Transverse colon (tissue), 4 donors: ENCODE data around the gene MTX1. TPM values are rescaled to one million over a fixed set of nuclear protein-coding genes. Genes with fewer than 3 reads are reported as not detected.
"Not testable (repeated sequence)": the region's sequence is repeated elsewhere in the genome, so short reads cannot be mapped to it uniquely, and the experiment has no call there.

Source experiments
- DNase-seq: peaks from one replicate; pipeline ENCODE4 v3.0.0-alpha.2; 2019
- H3K27ac ChIP-seq, 4 donors: fragments of 200-600 bp; sonication (generic); 2 replicates each; pipeline ENCODE4 v1.5.1; 2016 to 2018; ENCODE audit warnings: inconsistent platforms in 4 of 4
- H3K27me3 ChIP-seq: fragments of 200-600 bp; sonication (generic); 2 replicates; pipeline ENCODE4 v1.5.1; 2017; ENCODE audit warnings: inconsistent platforms
- H3K36me3 ChIP-seq, 4 donors: fragments of 200-600 bp; sonication (generic); 2 replicates each; pipeline ENCODE4 v1.5.1; 2017 to 2019; ENCODE audit warnings: inconsistent platforms in 4 of 4
- H3K4me1 ChIP-seq, 4 donors: fragments of 200-600 bp; sonication (generic); 2 replicates each; pipeline ENCODE4 v1.5.1; 2017 to 2020; ENCODE audit warnings: inconsistent platforms in 4 of 4
- H3K4me3 ChIP-seq, 4 donors: fragments of 200-600 bp; sonication (generic); 1 replicate in 1 of 4; 2 replicates in 3 of 4; pipeline versions ENCODE4 v1.5.1 to v1.6.1; 2017 to 2019; ENCODE audit warnings: inconsistent platforms in 4 of 4
- H3K9me3 ChIP-seq, 2 donors: fragments of 200-600 bp; sonication (generic); 2 replicates each; pipeline ENCODE4 v1.5.1; 2017 to 2019; ENCODE audit warnings: inconsistent platforms in 2 of 2
- EP300 ChIP-seq: sonication (generic); formaldehyde crosslinking; IDR thresholded peaks from one replicate; pipeline ENCODE4 v1.6.1; 2017; ENCODE audit warnings: antibody characterized with exemption, low read depth
- POLR2A ChIP-seq: fragments of 450-650 bp; IDR thresholded peaks from one replicate; pipeline ENCODE4 v1.6.1; 2016; ENCODE audit warnings: antibody characterized with exemption, mild to moderate bottlenecking, moderate library complexity
- POLR2AphosphoS5 ChIP-seq, 3 donors: sonication (generic); formaldehyde crosslinking; IDR thresholded peaks; one replicate each; pipeline ENCODE4 v1.6.1; 2016; ENCODE audit warnings: antibody characterized with exemption in 3 of 3
- WGBS, 2 donors: methylation state at CpG; one replicate each; pipeline ENCODE4 v1.1.5; 2018; ENCODE audit warnings: low coverage in 1 of 2; 5-methylcytosine and 5-hydroxymethylcytosine counted together
- in situ Hi-C, 4 donors: fragments of 200-750 bp; cut with MboI; loops; one replicate each; pipeline versions ENCODE4 v1.15.0 to v1.15.1; 2017; ENCODE audit warnings: low sequenced_read_pairs in 3 of 4, low pct_ligation_motif_present in 1 of 4, low pct_unique_long_range_greater_than_20kb in 1 of 4
- intact Hi-C: fragments of 100-400 bp; cut with DNase I; formaldehyde crosslinking; loops from one replicate; pipeline ENCODE4 v1.15.1; 2023; ENCODE audit warnings: low total_unique reads
- total RNA-seq, 4 donors: library from RNA; depleted of rRNA; stranded (reverse); fragments of >200 nt; gene quantifications; one replicate each; pipeline ENCODE4 v1.1.0, GENCODE V29; 2016
- TF ChIP-seq, protein P1 (sequence below), 5 experiments: fragments of 200-600 bp in 3 of 5; fragments of 450-650 bp in 2 of 5; sonication (generic) in 3 of 5; IDR thresholded peaks; 1 replicate in 2 of 5; 2 replicates in 3 of 5; pipeline ENCODE4 v1.5.1; 2016 to 2017; ENCODE audit warnings: antibody characterized with exemption in 5 of 5, inconsistent platforms in 3 of 5, mild to moderate bottlenecking in 2 of 5, moderate library complexity in 1 of 5

Gene MTX1
- total RNA-seq, 4 donors from 2014 or later: 24.3 to 64.0 (median 46.0) TPM

DNA sequence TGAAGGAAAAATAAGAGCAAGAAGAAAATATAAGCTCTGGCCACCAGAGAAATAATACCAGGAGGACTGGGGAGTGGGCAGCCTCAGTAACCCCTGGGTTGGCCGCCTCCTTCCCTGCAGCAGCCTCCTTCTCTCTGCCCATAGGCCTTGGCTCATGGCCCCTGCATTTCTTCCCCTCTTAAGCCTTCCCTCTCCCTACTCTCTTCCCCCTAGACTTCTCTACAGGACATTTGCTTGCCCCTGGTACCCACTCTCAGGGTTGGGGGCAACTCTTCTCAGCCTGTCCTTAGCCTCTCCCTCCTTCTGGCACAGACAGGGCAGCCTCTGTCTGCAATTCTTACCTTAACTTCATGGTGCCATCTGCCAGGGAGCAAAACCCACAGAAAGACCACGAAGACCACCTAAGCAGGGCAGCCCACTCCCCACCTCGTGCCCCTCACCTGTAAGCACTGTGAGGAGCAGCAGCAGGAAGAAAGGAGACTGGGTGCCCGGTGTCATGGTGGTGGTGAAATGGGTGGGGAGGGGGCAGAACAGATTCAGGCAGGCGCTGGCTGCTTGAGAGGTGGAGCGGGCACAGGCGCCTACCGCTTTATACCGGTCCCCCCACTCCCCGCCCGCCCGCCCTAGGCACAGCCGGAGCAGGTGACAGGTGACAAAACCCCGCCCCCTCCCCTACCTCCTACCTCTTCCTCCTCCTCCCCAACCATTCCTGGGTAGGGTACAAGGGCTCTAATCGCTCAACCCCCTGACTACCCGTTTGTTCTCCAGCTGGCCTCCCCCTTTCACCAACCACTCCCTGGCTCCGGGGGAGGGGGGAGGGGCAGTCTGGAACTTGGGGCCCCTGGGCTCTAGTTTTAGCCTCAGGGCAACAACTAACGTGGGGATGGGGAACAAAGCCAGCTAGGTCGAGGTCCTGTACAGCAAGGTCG is 15.9 kb upstream of the MTX1 start:
- no peaks in the 10 kb centered on the region for H3K9me3 ChIP-seq
- peaks cover 10 to 45% (median 32%) of the 10 kb centered on the region in 4 donors for H3K4me1 ChIP-seq
- WGBS, 2 donors: 32% methylated on average over 19 of the region's 20 CpGs; no CpG with 5 or more reads in 1 of the 2 donors
- TF ChIP-seq POLR2A: peak; percentile 85
- TF ChIP-seq POLR2AphosphoS5 (IDR thresholded peaks at IDR 0.05): peak in 2 of 3 donors; percentile 72 to 84
- TF ChIP-seq, protein P1, sequence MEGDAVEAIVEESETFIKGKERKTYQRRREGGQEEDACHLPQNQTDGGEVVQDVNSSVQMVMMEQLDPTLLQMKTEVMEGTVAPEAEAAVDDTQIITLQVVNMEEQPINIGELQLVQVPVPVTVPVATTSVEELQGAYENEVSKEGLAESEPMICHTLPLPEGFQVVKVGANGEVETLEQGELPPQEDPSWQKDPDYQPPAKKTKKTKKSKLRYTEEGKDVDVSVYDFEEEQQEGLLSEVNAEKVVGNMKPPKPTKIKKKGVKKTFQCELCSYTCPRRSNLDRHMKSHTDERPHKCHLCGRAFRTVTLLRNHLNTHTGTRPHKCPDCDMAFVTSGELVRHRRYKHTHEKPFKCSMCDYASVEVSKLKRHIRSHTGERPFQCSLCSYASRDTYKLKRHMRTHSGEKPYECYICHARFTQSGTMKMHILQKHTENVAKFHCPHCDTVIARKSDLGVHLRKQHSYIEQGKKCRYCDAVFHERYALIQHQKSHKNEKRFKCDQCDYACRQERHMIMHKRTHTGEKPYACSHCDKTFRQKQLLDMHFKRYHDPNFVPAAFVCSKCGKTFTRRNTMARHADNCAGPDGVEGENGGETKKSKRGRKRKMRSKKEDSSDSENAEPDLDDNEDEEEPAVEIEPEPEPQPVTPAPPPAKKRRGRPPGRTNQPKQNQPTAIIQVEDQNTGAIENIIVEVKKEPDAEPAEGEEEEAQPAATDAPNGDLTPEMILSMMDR (IDR thresholded peaks at IDR 0.05): no peak
- peak overlapping the region; percentile 7 to 58 (median 40) for H3K4me3 ChIP-seq
- no peaks in the 10 kb centered on the region for H3K27me3 ChIP-seq
- no peaks in the 10 kb centered on the region for H3K36me3 ChIP-seq
- in situ Hi-C loops (no loop called here), intact Hi-C loops (no loop called here)
- DNase-seq: peak; percentile 85
- peak overlapping the region; percentile 92 to 98 (median 95) for H3K27ac ChIP-seq

DNA sequence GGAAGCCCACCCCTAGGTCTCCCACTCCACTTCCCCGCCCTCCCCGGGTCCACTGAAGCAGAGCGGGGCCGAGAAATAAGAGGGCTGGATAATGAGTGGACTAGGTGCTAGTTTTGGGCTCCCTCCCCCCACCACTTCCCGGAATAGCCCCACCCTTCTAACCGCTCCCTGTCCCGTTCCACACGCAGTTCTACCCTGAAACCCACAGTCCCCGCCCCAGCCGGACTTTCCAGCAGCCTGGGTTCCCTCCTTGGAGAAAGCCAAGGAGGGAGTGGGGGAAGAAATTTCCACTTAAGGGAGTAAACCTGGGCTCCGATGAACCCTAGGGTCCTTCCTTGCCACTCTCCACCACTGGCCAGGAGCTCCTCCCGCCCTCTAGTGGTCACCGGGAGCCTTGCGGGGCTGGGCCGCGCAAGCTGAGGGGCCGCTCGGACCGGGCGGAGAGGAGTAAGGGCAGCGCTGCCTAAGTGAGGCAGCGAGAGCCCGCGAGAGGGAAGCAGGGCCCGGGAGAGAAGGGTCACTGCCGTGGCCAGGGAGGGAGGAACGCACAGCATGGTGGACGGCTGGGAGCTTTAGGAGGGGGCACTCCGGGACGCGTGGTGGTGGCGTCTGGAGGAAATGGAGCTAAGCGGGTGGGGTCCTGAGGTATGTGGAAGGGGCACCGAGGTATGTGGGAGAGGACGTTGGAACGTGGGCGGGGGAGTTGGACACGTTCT is 15.1 kb upstream of the MTX1 start:
- WGBS, 2 donors: 0% methylated on average over 19 to 38 of the region's 38 CpGs
- peak; percentile 42 for TF ChIP-seq EP300
- peak; percentile 53 for TF ChIP-seq POLR2A
- TF ChIP-seq, protein P1 (IDR thresholded peaks at IDR 0.05): peak; percentile 96 to 99 (median 98)
- peak; percentile 25 to 61 (median 53) for TF ChIP-seq POLR2AphosphoS5 (IDR thresholded peaks at IDR 0.05)
- intact Hi-C loops: no loop called here
- peak overlapping the region; percentile 92 to 98 (median 95) for H3K27ac ChIP-seq
- peak; percentile 93 for DNase-seq
- peaks cover 10 to 37% (median 32%) of the 10 kb centered on the region in 4 donors for H3K4me1 ChIP-seq
- no peaks in the 10 kb centered on the region for H3K27me3 ChIP-seq
- in situ Hi-C loops: no loop called here
- H3K4me3 ChIP-seq: peak overlapping the region; percentile 7 to 58 (median 40)
- H3K36me3 ChIP-seq: no peaks in the 10 kb centered on the region
- no peaks in the 10 kb centered on the region for H3K9me3 ChIP-seq

DNA sequence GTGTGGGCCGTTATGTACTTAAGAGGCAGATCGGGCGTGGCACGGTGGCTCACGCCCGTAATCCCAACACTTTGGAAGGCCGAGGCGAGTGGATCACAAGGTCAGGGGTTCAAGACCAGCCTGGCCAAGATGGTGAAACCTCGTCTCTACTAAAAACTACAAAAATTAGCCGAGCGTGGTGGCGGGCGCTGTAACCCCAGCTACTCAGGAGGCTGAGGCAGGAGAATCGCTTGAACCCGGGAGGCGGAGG is 14.6 kb upstream of the MTX1 start:
- WGBS, 2 donors: 2% methylated on average over 16 of the region's 16 CpGs; no CpG with 5 or more reads in 1 of the 2 donors
- H3K27me3 ChIP-seq, DNase-seq, H3K36me3 ChIP-seq, H3K9me3 ChIP-seq, in situ Hi-C loops, intact Hi-C loops: not testable (repeated sequence)
- peaks cover 10 to 37% (median 32%) of the 10 kb centered on the region in 4 donors for H3K4me1 ChIP-seq
- H3K4me3 ChIP-seq: peak overlapping the region; percentile 7 to 58 (median 40)
- H3K27ac ChIP-seq: peak overlapping the region; percentile 92 to 98 (median 95)

DNA sequence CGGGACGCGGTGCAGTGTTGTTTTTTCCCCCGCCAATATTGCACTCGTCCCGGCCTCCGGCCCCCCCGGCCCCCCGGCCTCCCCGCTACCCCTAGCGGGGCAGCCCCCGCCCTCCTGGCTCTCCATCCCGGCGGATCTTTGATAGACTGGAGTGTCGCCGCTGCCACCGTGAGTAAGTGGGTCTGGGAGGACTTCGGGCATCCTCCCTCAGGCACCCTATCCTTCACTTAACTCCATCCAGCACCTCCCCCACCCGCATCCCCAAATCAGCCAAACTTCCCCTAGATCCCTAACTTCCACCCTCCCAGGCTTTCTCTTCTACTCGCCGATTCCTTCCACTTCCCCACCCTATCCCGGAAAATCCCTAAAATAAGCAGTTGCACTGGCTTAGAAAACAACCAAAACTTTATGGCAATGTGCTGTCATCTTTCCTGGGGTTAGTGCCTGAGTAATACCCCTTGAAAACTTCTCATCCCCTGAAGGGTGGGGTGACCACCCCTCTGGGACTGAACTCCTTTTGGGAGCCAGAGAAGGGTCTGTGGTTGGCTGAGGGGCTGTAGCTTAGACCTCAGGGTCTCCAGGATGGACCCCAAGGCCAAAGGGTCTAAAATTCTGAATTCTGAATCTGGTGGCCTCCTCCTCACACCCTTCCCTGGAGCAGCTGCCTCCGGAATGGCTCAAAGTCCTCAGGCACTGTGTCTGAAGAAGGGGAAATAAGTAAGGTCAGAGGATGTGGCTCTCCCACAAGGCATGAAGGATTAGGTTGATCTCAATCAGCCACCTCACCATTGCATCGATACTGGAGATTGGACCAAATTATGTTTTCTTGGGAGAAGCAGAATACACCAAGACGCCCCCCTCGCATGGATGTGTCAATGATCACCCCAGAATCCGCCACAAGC is 13.0 kb upstream of the MTX1 start:
- Histone ChIP-seq H3K36me3 (no peaks in the 10 kb centered on the region), H3K4me3 (peak overlapping the region; percentile 32 to 58 (median 42)), H3K27me3 (no peaks in the 10 kb centered on the region), H3K4me1 (peaks cover 10 to 37% (median 32%) of the 10 kb centered on the region in 4 donors), H3K9me3 (no peaks in the 10 kb centered on the region), H3K27ac (peak overlapping the region; percentile 92 to 98 (median 95))
- 22 to 43% methylated on average over 6 to 27 of the region's 27 CpGs for WGBS, 2 donors
- intact Hi-C loops: loop anchor here (5.0 kb wide), 1 partner anchor 132 kb away; no protein-coding TSS in a partner anchor
- TF ChIP-seq, protein P1 (IDR thresholded peaks at IDR 0.05): no peak
- TF ChIP-seq POLR2AphosphoS5 (IDR thresholded peaks at IDR 0.05): no peak
- in situ Hi-C loops: no loop called here
- DNase-seq: no peak
